ENCODE data around the gene RASGRP1.
"Not testable (repeated sequence)": the region's sequence is repeated elsewhere in the genome, so short reads cannot be mapped to it uniquely, and the experiment has no call there.

The RASGRP1 gene

DNA sequence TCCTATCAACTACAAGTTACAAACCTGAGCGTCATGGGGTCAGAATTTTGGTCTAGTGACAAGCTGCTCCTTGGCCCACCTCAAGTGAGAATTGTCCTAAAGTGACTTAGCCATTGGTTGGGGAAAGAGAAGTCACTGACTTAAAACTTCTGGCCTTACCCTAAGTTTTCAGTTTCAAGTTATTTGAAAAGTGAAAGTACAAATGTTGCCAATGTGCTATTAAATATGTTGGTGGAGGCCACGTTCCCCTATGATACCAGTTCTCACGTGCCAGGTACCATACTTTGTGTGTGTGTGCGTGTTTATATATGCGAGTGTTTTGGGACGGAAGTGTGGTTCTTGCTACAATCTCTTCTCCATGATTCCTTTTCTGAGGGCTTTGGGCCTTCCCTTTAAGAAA is 22.6 kb upstream of the RASGRP1 start:
- Histone ChIP-seq H3K27me3 (replicated peaks; ENCODE audit: control insufficient read depth, insufficient read depth, low read length) (no peaks in the 10 kb centered on the region; the same call in 1 of the 2 replicates), H3K36me3 (ENCODE audit: control insufficient read depth, insufficient read depth, low read length) (no peaks in the 10 kb centered on the region), H3K4me3 (replicated peaks; ENCODE audit: low read depth, low read length) (no peak overlapping the region)
- DNase-seq (ENCODE audit: extremely low read depth, insufficient read length): no peak
- TF ChIP-seq, protein P1, sequence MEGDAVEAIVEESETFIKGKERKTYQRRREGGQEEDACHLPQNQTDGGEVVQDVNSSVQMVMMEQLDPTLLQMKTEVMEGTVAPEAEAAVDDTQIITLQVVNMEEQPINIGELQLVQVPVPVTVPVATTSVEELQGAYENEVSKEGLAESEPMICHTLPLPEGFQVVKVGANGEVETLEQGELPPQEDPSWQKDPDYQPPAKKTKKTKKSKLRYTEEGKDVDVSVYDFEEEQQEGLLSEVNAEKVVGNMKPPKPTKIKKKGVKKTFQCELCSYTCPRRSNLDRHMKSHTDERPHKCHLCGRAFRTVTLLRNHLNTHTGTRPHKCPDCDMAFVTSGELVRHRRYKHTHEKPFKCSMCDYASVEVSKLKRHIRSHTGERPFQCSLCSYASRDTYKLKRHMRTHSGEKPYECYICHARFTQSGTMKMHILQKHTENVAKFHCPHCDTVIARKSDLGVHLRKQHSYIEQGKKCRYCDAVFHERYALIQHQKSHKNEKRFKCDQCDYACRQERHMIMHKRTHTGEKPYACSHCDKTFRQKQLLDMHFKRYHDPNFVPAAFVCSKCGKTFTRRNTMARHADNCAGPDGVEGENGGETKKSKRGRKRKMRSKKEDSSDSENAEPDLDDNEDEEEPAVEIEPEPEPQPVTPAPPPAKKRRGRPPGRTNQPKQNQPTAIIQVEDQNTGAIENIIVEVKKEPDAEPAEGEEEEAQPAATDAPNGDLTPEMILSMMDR (IDR thresholded peaks at IDR 0.05; ENCODE audit: insufficient read depth, low read length, poor library complexity, severe bottlenecking): no peak

DNA sequence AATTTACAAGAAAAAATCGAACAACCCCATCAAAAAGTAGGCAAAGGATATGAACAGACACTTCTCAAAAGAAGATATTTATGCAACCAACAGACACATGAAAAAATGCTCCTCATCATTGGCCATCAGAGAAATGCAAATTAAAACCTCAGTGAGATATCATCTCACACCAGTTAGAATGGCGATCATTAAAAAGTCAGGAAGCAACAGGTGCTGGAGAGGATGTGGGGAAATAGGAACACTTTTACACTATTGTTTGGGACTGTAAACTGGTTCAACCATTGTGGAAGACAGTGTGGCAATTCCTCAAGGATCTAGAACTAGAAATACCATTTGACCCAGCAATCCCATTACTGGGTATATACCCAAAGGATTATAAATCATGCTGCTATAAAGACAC is 21.4 kb upstream of the RASGRP1 start:
- not testable (repeated sequence) for H3K36me3 ChIP-seq (ENCODE audit: control insufficient read depth, insufficient read depth, low read length); H3K4me3 ChIP-seq (replicated peaks; ENCODE audit: low read depth, low read length); H3K27me3 ChIP-seq (replicated peaks; ENCODE audit: control insufficient read depth, insufficient read depth, low read length); DNase-seq (ENCODE audit: extremely low read depth, insufficient read length)

DNA sequence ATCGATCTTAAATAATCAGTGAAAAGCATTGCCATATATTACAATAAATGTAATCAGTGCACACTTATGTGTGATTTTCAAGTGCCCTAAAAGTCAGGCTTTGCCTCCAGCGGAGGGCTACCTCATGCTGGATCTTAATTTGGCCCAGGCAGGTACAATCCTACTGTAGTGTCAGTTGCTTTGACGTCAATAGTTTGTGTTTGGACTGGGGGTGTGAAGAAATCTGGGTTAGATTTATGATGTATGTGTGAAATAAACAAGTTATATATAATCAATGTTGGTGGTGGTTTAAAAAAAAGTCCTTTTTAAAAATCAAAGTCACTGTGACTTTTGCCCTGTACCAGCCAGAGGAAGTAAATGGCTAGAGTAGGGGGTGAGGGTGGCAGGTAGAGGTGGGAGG is 14.0 kb upstream of the RASGRP1 start:
- Histone ChIP-seq H3K27me3 (replicated peaks; ENCODE audit: control insufficient read depth, insufficient read depth, low read length) (no peaks in the 10 kb centered on the region), H3K4me3 (replicated peaks; ENCODE audit: low read depth, low read length) (no peak overlapping the region), H3K36me3 (ENCODE audit: control insufficient read depth, insufficient read depth, low read length) (no peaks in the 10 kb centered on the region)
- TF ChIP-seq, protein P1 (IDR thresholded peaks at IDR 0.05; ENCODE audit: insufficient read depth, low read length, poor library complexity, severe bottlenecking): no peak
- no peak for DNase-seq (ENCODE audit: extremely low read depth, insufficient read length)

DNA sequence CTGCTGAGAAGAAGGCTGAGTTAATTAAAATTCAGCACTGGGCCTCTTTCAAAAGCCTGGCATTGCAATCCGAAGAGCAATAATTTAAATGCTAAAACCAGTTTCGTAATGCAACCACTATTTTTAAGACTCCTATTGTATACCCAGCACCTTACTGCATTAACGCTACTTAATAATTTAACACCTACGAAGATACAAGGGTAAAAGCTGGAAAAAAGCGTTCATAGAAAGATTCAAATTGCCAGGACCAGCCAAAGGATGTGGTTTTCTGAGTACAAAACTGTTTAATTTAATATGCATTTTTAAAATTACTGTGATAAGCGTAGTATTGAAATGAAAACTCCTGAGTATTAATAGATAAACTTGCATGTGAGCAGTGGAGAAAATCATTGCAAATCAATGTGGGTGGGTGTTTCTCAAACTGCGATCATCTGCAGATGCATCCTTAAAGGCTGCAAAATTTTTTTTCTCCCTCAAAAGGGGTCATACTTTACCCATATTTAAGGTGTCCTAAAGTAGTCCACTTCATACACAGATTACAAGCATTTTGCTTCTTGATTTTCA is 12.9 kb upstream of the RASGRP1 start:
- no peak overlapping the region for H3K4me3 ChIP-seq (replicated peaks; ENCODE audit: low read depth, low read length)
- no peaks in the 10 kb centered on the region for H3K27me3 ChIP-seq (replicated peaks; ENCODE audit: control insufficient read depth, insufficient read depth, low read length)
- no peak for DNase-seq (ENCODE audit: extremely low read depth, insufficient read length)
- TF ChIP-seq, protein P1 (IDR thresholded peaks at IDR 0.05; ENCODE audit: insufficient read depth, low read length, poor library complexity, severe bottlenecking): no peak
- no peaks in the 10 kb centered on the region for H3K36me3 ChIP-seq (ENCODE audit: control insufficient read depth, insufficient read depth, low read length)

DNA sequence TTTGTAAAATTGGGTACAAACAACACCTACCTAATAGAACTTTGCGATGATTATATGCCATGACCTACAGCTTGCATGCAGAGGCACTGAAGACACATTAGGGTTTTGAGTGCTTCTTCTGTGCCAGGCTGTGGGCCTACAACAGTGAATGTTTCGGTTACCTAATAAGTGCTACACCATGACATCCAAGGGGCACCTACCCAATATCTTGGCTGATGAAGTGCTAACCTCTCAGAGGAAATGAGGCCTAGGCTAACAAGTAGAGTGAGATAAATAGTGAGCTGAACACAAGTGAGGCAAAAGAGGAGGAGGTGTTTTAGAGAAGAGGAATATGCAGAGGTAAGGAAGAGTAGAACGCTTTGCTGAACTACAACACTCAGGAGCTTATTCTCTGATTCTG is 12.2 kb upstream of the RASGRP1 start:
- Histone ChIP-seq H3K36me3 (ENCODE audit: control insufficient read depth, insufficient read depth, low read length) (no peaks in the 10 kb centered on the region), H3K27me3 (replicated peaks; ENCODE audit: control insufficient read depth, insufficient read depth, low read length) (no peaks in the 10 kb centered on the region), H3K4me3 (replicated peaks; ENCODE audit: low read depth, low read length) (no peak overlapping the region)
- no peak for DNase-seq (ENCODE audit: extremely low read depth, insufficient read length)
- TF ChIP-seq, protein P1 (IDR thresholded peaks at IDR 0.05; ENCODE audit: insufficient read depth, low read length, poor library complexity, severe bottlenecking): no peak

DNA sequence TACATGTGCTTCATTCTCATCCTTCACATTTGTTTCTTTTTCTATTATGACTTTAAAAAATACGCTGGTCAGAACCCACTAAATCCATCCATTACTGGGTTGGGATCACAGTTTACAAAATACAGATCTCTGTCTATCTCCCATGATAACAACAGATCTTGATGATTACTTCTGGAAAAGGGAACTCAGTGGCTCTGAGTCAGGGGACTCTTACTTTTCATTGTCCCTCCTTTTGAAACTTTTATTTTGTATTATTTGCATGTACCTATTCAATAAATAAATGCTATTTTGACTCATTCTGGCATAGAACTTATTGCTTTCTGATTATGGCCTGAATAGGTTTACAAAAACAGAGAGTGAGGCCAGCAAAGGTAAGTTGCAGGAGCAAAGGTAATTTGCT is 11.6 kb upstream of the RASGRP1 start:
- DNase-seq (ENCODE audit: extremely low read depth, insufficient read length): no peak
- TF ChIP-seq, protein P1 (IDR thresholded peaks at IDR 0.05; ENCODE audit: insufficient read depth, low read length, poor library complexity, severe bottlenecking): no peak
- no peaks in the 10 kb centered on the region for H3K27me3 ChIP-seq (replicated peaks; ENCODE audit: control insufficient read depth, insufficient read depth, low read length)
- no peaks in the 10 kb centered on the region for H3K36me3 ChIP-seq (ENCODE audit: control insufficient read depth, insufficient read depth, low read length)
- no peak overlapping the region for H3K4me3 ChIP-seq (replicated peaks; ENCODE audit: low read depth, low read length)
